Measurements from ENCODE around the gene DNM3. TPM values are rescaled to one million over a fixed set of nuclear protein-coding genes. Genes with fewer than 3 reads are reported as not detected.

DNM3 gene
- total and polyA plus RNA-seq, 2 of the 8 experiments (the other 6 are each of a cell fraction or from before 2014, with no cell fraction given): 2.0 to 8.5 TPM

DNA sequence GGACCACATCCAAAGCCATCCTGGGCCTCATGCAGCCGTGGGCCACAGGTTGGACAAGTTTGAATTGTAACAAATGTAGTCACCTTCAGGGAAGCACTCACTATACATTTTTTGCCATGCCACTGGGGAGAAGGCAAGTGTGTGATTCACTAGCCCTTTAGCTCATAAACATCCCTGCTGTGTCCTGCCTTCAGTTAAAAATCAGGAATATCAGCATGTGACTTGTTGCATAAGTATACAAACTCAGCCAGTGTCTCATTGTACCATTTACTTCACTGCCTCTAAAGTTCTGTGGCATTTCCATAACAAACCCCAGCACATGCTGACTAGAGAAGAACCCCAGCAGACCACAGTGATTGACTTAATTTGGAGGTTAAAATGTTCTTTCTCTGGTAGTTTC is 437.2 kb downstream of the DNM3 start (continued):
- TF ChIP-seq POLR2AphosphoS5 (IDR thresholded peaks at IDR 0.05; ENCODE audit: low read depth, low read length) (no peak), CTBP2 (IDR thresholded peaks at IDR 0.05; ENCODE audit: borderline replicate concordance, insufficient read depth, insufficient read length, low read length) (no peak), HDAC6 (IDR thresholded peaks at IDR 0.05; ENCODE audit: low read depth, low read length) (no peak), EGR1 (IDR thresholded peaks at IDR 0.05; ENCODE audit: borderline replicate concordance, low read depth, low read length) (no peak), TAF7 (optimal IDR thresholded peaks at IDR 0.05; ENCODE audit: borderline replicate concordance, low read depth, low read length) (no peak), SIX5 (IDR thresholded peaks at IDR 0.05; ENCODE audit: low read depth, low read length) (no peak), PHF8 (conservative IDR thresholded peaks at IDR 0.05; ENCODE audit: low read depth, low read length) (no peak), TAF1 (IDR thresholded peaks at IDR 0.05; ENCODE audit: low read depth, low read length) (no peak), KDM4A (IDR thresholded peaks at IDR 0.05; ENCODE audit: low read depth, low read length, severe bottlenecking) (no peak), POU5F1 (IDR thresholded peaks at IDR 0.05; ENCODE audit: low read depth, low read length) (peak; percentile 50; the same call in 1 of the 2 replicates), NANOG (IDR thresholded peaks at IDR 0.05; ENCODE audit: insufficient read depth, low read depth, low read length, poor library complexity, severe bottlenecking) (peak; percentile 76)
- TF ChIP-seq, protein P1, sequence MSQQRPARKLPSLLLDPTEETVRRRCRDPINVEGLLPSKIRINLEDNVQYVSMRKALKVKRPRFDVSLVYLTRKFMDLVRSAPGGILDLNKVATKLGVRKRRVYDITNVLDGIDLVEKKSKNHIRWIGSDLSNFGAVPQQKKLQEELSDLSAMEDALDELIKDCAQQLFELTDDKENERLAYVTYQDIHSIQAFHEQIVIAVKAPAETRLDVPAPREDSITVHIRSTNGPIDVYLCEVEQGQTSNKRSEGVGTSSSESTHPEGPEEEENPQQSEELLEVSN (IDR thresholded peaks at IDR 0.05): 0 out of 2 replicates have a peak, but pooled peaks have one; percentile 13
- TF ChIP-seq, protein P2, sequence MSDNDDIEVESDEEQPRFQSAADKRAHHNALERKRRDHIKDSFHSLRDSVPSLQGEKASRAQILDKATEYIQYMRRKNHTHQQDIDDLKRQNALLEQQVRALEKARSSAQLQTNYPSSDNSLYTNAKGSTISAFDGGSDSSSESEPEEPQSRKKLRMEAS (IDR thresholded peaks at IDR 0.05): peak; percentile 78

Measured in H1 (cell line).